Stimulated activated naive CD8-positive, alpha-beta T cell treated with anti-CD3 and anti-CD28 coated beads, Interleukin-15, amount 100 ng/mL, for 72 hours (primary cell): ENCODE measurements around the gene MYD88.

Experiments
- ATAC-seq: fragments of 150-1000 bp; cut with Tn5 transposase; 2 replicates; pipeline ENCODE4 v1.10.0; 2021; ENCODE audit warnings: mild to moderate bottlenecking, moderate library complexity
- DNase-seq, 2 donors: peaks; one replicate each; pipeline ENCODE4 v3.0.0; 2021 to 2022
- H3K27ac Mint-ChIP-seq, 2 donors: one replicate each; pipeline ENCODE4 v1.8.0; 2022; ENCODE audit warnings: mild to moderate bottlenecking in 2 of 2, mixed read lengths in 2 of 2, moderate library complexity in 2 of 2
- H3K27me3 Mint-ChIP-seq: one replicate; pipeline ENCODE4 v1.8.0; 2022; ENCODE audit warnings: mixed read lengths
- H3K4me1 Mint-ChIP-seq: one replicate; pipeline ENCODE4 v1.8.0; 2022; ENCODE audit warnings: mild to moderate bottlenecking, mixed read lengths
- H3K4me3 Mint-ChIP-seq, 2 donors: one replicate each; pipeline ENCODE4 v1.8.0; 2022; ENCODE audit warnings: mild to moderate bottlenecking in 2 of 2, mixed read lengths in 2 of 2, moderate library complexity in 1 of 2
- H3K9me3 Mint-ChIP-seq, 2 donors: one replicate each; pipeline ENCODE4 v1.8.0; 2022; ENCODE audit warnings: mixed read lengths in 2 of 2

The MYD88 gene

DNA sequence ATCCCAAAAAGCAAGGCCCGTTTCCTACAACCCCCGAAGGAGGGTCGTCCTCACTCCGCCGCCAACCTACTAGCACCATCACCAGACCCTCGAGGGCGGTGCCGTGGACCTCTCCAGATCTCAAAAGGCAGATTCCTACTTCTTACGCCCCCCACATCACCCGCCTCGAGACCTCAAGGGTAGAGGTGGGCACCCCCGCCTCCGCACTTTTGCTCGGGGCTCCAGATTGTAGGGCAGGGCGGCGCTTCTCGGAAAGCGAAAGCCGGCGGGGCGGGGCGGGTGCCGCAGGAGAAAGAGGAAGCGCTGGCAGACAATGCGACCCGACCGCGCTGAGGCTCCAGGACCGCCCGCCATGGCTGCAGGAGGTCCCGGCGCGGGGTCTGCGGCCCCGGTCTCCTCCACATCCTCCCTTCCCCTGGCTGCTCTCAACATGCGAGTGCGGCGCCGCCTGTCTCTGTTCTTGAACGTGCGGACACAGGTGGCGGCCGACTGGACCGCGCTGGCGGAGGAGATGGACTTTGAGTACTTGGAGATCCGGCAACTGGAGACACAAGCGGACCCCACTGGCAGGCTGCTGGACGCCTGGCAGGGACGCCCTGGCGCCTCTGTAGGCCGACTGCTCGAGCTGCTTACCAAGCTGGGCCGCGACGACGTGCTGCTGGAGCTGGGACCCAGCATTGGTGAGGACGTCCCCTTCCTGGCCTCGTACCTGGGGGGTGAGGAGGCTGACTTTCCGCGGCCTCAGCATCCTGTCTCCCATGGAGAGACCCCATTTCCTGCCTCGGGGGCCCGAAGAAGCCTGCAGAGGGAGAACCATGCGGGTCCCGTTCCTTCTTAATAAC is at the start of gene MYD88:
TSS of gene MYD88 (plus strand) at position 313 of the 842 bp plus-strand sequence. CDS start at position 353, 40 bp downstream.
- Mint-ChIP-seq H3K27ac (peak within 1 kb of the TSS; percentile 91 to 97), H3K4me1 (peaks cover 75% of the 10 kb centered on the region), H3K4me3 (peak within 1 kb of the TSS; percentile 90), H3K27me3 (no peaks in the 10 kb centered on the region), H3K9me3 (no peaks in the 10 kb centered on the region)
- ATAC-seq, result peak; percentile 69
- DNase-seq, result peak; percentile 85 to 87

DNA sequence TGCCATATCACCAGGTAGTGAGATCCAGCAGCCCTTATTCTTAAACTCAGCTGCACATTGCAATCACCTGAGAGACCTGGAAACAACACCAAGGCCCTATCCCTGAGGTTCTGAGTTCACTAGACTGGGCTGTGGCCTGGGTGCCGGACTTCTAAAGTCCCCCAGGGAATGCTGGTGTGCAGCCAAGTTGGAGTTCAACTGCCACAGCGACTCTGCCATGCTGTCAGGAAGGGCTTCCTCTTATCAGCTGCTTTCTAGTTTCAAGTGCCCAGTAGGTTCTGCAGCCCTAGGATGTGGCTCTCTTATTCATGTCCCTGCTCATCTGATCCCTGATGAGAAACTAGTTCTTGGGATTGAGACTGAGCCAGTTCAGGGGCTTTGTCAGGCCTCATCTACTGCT is 49.3 kb upstream of the MYD88 start:
- no peak for ATAC-seq
- peaks cover 4 to 6% of the 10 kb centered on the region in 2 donors for H3K9me3 Mint-ChIP-seq
- H3K4me3 Mint-ChIP-seq, result no peak overlapping the region
- no peak overlapping the region for H3K27ac Mint-ChIP-seq
- DNase-seq, result no peak
- H3K4me1 Mint-ChIP-seq, result peaks cover 10% of the 10 kb centered on the region
- H3K27me3 Mint-ChIP-seq, result no peaks in the 10 kb centered on the region

DNA sequence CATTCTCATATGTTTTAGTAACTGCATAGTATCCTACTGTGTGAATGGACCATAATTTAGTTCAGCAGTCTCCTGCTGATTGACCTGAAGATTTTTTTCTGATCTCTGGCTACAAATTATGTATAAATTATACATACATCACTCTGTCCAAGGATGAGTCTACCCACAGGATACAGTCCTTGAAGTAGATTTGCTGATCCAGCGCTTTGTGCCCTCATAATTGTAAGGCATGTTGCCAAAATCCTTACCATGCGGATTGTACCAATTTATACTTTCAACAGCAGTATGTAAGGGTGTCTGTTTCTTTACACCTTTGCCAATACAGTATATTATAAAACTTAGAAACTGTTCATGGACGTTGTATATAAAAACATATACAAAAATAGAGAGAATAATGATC is 48.0 kb upstream of the MYD88 start:
- Mint-ChIP-seq H3K9me3 (no peaks in the 10 kb centered on the region), H3K4me3 (no peak overlapping the region), H3K4me1 (peaks cover 6% of the 10 kb centered on the region), H3K27me3 (no peaks in the 10 kb centered on the region), H3K27ac (no peak overlapping the region)
- ATAC-seq (no peak), DNase-seq (no peak)

DNA sequence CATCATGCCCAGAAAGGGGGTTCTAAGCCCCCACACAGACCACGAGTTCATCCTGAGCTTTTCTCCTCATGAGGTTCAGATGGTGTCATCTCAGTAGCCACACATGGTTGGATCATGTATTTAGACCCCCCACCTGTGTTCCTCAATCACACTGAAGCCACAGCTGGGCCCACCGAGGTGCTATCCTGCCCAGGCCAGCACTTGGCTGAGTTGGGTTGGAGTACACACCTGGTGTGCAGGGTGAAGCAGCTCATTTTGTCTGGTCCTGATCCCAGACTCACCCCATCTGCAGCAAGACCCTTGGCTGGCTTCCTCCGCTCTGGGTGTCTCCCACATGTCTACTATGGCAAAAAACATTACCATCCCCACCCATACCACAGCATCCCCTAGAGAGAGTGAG is 43.5 kb upstream of the MYD88 start:
- DNase-seq (no peak), ATAC-seq (no peak)
- no peak overlapping the region for H3K27ac Mint-ChIP-seq
- H3K4me3 Mint-ChIP-seq, result no peak overlapping the region
- H3K9me3 Mint-ChIP-seq, result no peaks in the 10 kb centered on the region
- no peaks in the 10 kb centered on the region for H3K27me3 Mint-ChIP-seq
- H3K4me1 Mint-ChIP-seq, result no peaks in the 10 kb centered on the region

DNA sequence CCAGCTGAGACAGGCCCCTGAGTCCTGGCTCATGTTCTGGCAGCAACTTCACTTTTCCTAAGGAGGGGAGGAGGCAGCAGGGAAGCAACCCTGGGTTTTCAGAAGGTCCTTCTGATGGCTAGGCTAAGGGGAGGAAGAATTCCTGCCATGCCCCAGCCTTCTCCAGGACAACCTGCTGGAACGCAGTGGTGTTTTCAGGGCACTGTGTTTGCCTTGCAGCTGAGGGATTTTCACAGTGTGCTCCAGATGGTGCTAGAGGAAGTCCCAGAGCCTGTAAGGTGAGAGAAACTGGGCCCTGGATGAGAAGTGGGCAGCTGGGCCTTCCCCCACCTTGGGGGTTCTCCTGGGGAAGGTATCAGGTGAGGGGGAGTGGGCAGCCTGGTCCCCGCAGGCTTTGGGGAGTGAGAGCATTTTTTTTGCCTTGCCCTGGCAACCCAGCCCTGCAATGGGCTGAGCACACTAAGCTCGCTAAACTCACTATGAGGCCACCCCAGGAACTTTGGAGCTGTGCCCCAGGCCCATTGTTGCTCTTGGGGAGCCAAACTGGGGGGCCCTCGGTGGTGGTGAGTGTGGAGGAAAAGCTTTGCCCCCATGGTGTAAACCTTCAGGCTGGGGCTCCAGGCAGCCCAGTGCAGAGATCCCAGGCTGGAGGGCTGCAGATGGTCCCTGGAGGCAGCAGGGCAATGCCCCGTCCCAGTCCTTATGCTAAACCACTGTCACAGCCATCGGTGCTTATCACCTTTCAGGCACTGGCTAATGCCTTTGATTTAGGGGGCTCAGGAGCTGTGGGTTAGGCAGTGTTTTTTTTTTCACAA is 42.6 kb upstream of the MYD88 start:
- Mint-ChIP-seq H3K27me3 (no peaks in the 10 kb centered on the region), H3K4me1 (no peaks in the 10 kb centered on the region), H3K9me3 (no peaks in the 10 kb centered on the region), H3K27ac (peak overlapping the region in 1 of 2 donors; percentile 18), H3K4me3 (no peak overlapping the region)
- ATAC-seq (no peak), DNase-seq (no peak)

DNA sequence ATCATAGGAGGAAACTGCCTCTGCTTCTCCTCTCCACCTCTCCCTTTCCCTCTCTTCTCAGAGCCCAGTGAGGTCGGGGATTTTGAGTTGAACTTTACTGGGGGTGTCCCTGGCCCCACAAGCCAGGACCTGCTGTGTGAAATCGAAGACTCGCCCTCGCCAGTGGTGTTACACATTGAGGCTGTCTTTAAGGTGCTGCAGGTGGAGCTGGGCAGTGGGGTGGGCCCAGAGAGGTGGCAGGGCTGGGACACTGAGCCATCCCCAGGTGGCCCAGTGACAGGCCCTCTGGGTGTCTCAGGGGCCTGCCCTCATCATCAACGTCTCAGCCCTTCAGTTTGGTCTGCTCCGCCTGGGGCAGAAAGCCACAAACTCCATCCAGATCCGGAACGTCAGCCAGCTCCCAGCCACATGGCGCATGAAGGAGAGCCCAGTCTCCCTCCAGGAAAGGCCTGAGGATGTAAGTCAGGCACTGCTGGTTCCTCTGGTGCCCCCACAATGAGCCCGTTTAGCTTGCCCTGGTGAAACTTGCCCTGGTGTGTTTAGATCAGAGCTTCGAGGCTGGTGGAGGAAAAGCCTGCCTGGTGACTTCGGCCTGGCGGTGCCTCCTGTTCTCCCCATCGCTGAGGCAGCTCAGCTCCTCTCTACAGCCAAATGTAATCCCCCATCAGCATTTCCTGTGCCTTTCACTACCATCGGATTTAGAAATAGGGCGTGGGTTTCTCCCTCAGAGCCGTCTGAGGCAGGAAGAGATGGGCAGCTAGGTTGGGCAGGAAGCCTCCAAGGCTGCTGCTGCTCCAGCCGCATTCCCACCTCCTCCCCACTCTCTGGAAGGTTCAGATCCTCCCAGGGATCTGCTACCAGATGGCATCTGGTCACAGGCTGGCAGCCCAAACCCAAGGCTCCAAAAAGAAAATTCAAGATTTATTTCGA is 40.8 kb upstream of the MYD88 start:
- Mint-ChIP-seq H3K4me3 (no peak overlapping the region), H3K27ac (no peak overlapping the region), H3K27me3 (no peaks in the 10 kb centered on the region), H3K4me1 (no peaks in the 10 kb centered on the region), H3K9me3 (no peaks in the 10 kb centered on the region)
- no peak for DNase-seq
- ATAC-seq, result no peak

DNA sequence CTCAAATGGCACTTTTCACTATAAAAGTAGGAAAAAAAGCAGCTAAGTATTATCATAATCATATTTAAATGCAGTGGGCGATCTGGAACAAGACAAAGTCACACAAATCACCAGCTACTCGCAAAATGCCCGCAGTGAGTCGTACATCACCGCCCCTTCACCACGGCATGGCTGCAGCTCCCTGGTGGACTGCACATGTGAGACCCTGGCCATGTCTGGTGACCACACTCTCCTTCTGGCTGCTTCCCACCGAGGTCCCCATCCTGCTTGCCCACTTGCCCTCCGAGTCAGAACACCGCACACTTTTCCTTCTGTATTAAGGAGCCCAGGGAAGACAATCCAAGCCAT is 40.1 kb upstream of the MYD88 start:
- Mint-ChIP-seq H3K4me1 (no peaks in the 10 kb centered on the region), H3K27me3 (no peaks in the 10 kb centered on the region), H3K9me3 (no peaks in the 10 kb centered on the region), H3K4me3 (no peak overlapping the region), H3K27ac (no peak overlapping the region)
- ATAC-seq (no peak), DNase-seq (no peak)

DNA sequence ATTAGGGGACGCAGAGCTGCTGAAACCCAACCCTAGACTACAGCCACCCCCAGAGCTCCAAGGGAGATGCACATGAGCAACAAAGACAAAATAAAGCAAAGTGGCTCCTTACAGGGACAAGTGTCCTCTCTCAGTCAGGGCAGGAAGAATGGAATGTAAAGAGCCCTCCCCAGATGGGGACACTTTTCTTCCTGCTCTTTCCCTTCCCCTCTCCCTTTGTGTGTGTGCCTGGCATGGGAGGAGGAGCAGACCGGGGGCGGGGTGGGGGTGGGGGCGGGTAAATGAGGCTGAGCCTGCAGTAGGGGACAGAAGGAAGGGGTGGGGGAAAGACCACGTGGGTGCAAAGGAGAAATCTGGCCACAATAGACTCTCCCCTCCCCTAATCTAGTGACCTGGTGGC is 38.9 kb upstream of the MYD88 start:
- Mint-ChIP-seq H3K27me3 (no peaks in the 10 kb centered on the region), H3K27ac (peak overlapping the region in 1 of 2 donors; percentile 3), H3K4me1 (no peaks in the 10 kb centered on the region), H3K9me3 (no peaks in the 10 kb centered on the region), H3K4me3 (no peak overlapping the region)
- DNase-seq (no peak), ATAC-seq (no peak)

DNA sequence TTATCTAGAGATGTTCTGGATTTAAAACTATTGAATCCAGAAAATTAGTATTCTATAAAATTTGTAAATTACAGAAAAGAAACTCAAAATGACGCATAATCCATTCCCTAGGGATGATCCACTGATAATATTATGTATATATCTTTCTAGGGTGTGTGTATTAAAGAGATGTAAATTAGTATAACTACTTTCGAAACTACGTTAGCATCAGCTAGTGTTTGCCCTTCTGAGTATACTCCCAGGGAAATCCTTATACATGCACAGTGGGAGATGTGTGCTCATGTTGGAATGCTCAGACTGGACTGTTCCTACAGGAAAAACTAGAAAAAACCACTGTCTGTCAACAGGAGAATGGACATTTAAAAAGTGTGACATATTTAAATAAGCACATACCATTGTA is 38.0 kb upstream of the MYD88 start:
- DNase-seq, result no peak
- ATAC-seq, result no peak
- Mint-ChIP-seq H3K4me3 (no peak overlapping the region), H3K9me3 (peaks cover 5 to 9% of the 10 kb centered on the region in 2 donors), H3K27me3 (no peaks in the 10 kb centered on the region), H3K4me1 (no peaks in the 10 kb centered on the region), H3K27ac (no peak overlapping the region)

DNA sequence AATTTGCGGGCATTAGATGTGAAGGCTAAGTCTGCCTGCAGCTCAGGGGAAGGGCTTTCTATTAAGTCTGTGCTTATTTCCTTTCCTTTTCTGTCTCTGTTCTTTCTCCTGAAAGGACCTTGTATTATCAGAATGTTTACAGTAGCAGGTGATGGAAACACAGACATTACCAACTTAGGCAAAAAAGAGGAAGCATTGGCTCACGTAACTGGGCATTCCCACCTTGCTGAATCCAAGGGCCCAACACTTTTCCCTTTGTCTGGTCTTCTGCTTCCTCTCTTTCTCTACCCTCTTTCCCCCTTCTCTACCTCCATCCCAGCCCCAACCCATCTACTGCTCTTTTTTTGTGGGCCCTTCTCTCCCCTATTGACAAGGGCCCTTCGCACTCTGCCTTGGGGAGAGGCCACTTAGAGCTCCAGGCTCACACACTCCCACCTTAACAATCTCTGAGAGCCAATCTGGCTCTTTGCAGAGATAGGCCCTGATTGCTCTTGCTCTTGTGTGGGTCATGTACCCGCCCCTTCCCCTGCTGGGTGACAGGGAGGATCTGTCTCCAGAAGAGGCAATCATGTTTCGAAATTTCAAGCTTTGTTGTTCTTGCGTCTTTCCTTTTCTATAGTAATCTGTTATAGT is 36.5 kb upstream of the MYD88 start:
- no peak overlapping the region for H3K4me3 Mint-ChIP-seq
- H3K27ac Mint-ChIP-seq, result no peak overlapping the region
- H3K9me3 Mint-ChIP-seq, result peaks cover 9 to 14% of the 10 kb centered on the region in 2 donors
- DNase-seq, result no peak
- ATAC-seq, result no peak
- no peaks in the 10 kb centered on the region for H3K27me3 Mint-ChIP-seq
- H3K4me1 Mint-ChIP-seq, result no peaks in the 10 kb centered on the region

DNA sequence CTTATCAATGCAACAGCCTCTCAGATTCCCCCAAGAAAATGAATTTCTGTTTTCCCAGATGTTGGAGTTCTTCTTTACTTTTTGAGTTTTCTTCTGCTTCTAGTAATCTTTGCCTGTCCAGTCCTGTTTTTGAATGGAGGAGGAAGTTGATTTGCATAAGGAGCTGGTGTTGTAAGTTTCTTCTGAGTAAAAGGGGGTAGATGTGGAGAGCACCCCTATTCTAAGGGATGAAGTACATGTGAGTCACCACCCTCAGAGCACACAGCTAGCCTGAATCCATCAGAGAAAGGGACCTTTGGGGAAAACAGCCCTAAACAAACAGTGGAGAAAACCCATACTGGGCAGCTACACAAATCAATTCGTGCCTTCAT is 36.0 kb upstream of the MYD88 start:
- Mint-ChIP-seq H3K27ac (no peak overlapping the region), H3K27me3 (no peaks in the 10 kb centered on the region), H3K4me3 (no peak overlapping the region), H3K4me1 (no peaks in the 10 kb centered on the region), H3K9me3 (peaks cover 9 to 14% of the 10 kb centered on the region in 2 donors)
- ATAC-seq, result no peak
- DNase-seq, result no peak

DNA sequence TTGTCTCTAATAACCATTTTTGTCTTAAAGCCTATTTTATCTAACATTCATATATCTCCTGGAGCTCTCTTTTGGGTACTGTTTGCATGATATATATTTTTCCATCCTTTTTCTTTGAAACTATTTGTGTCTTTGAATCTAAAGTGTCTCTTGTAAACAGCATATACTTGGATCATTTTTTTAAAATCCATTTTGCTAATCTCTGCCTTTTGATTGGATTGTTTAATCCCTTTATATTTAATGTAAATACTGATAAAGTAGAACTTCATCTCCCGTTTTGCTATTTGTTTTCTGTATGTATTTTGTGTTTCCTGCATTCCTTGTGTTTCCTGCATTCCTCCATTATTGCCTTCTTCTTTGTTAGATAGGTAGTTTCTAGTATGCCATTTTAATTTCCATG is 32.9 kb upstream of the MYD88 start:
- no peaks in the 10 kb centered on the region for H3K4me1 Mint-ChIP-seq
- ATAC-seq, result no peak
- H3K27me3 Mint-ChIP-seq, result no peaks in the 10 kb centered on the region

DNA sequence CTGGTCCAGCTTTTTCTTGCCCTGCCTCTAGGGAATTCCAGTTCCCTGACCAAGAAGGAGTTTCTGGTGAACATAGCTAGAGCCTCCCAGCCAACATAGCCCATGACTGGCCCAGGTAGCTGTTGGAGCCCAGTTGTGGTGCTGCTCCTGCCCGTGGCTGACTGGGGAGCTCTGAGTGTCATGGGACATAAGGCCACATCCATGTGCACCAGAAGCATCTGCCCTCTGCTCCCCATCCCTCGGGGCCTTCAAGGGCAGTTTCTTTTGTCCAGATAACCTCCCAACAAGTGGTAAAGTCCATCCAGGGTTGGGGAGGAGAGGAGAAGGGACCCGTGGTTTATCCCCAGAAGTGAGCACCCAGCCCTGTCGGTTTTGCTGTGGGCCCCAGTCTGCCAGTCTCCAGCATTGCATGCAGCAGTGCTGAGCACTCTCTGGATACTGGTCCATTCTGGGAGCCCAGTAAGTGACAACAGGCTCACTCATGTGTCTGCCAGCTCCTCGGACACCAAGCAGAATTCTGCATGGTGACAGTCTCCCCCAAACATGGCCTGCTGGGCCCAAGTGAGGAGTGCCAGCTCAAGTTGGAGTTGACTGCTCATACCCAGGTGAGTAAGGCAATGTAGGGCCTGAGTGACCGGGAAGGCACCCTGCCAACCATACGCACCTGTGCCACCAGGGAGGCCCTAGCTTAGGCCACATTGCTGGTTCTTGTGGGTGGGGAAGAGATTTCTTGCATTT is 30.4 kb upstream of the MYD88 start:
- no peaks in the 10 kb centered on the region for H3K4me1 Mint-ChIP-seq
- DNase-seq (no peak), ATAC-seq (no peak)
- H3K9me3 Mint-ChIP-seq, result peaks cover 9 to 14% of the 10 kb centered on the region in 2 donors
- H3K4me3 Mint-ChIP-seq, result no peak overlapping the region
- no peaks in the 10 kb centered on the region for H3K27me3 Mint-ChIP-seq
- H3K27ac Mint-ChIP-seq, result peak overlapping the region in 1 of 2 donors; percentile 93

More for the DNA sequence above, 32.9 kb upstream of the MYD88 start:
- peaks cover 9 to 14% of the 10 kb centered on the region in 2 donors for H3K9me3 Mint-ChIP-seq
- no peak overlapping the region for H3K27ac Mint-ChIP-seq
- H3K4me3 Mint-ChIP-seq, result no peak overlapping the region
- DNase-seq, result no peak
